Endothelial cell (in vitro differentiated cells): Measurements from ENCODE around the gene GH2. TPM values are rescaled to one million over a fixed set of nuclear protein-coding genes. Genes with fewer than 3 reads are reported as not detected.
A peak's percentile ranks its signal among the peaks of the same experiment; 100 is the strongest.
"Not testable (repeated sequence)": the region's sequence is repeated elsewhere in the genome, so short reads cannot be mapped to it uniquely, and the experiment has no call there.

Experiments
- DNase-seq: peaks from one replicate; pipeline ENCODE4 v3.0.0; 2021; ENCODE audit warnings: low spot score
- H3K27ac Mint-ChIP-seq: one replicate; pipeline ENCODE4 v1.8.0; 2021; ENCODE audit warnings: mixed read lengths, inconsistent platforms; ENCODE audit not compliant: unreplicated experiment
- H3K27me3 Mint-ChIP-seq: one replicate; pipeline ENCODE4 v1.8.0; 2021; ENCODE audit warnings: mild to moderate bottlenecking, moderate library complexity, mixed read lengths, inconsistent platforms; ENCODE audit not compliant: unreplicated experiment
- H3K36me3 Mint-ChIP-seq: one replicate; pipeline ENCODE4 v1.8.0; 2021; ENCODE audit warnings: mild to moderate bottlenecking, low read depth, mixed read lengths, inconsistent platforms; ENCODE audit not compliant: unreplicated experiment
- H3K4me1 Mint-ChIP-seq: one replicate; pipeline ENCODE4 v1.8.0; 2021; ENCODE audit warnings: mild to moderate bottlenecking, mixed read lengths, inconsistent platforms; ENCODE audit not compliant: unreplicated experiment
- H3K4me3 Mint-ChIP-seq: one replicate; pipeline ENCODE4 v1.8.0; 2021; ENCODE audit warnings: mild to moderate bottlenecking, mixed read lengths, inconsistent platforms; ENCODE audit not compliant: unreplicated experiment
- H3K9me3 Mint-ChIP-seq: one replicate; pipeline ENCODE4 v1.8.0; 2021; ENCODE audit warnings: mixed read lengths, inconsistent platforms; ENCODE audit not compliant: unreplicated experiment
- CTCF ChIP-seq: fragments of 200-600 bp; sonication (generic); IDR thresholded peaks from one replicate; pipeline ENCODE4 v1.5.0; 2021; ENCODE audit warnings: antibody characterized with exemption; ENCODE audit not compliant: unreplicated experiment
- total RNA-seq: library from RNA; stranded (reverse); fragmentation: NEBNext Ultra II Directional; extraction: Animal tissue kit (Norgen Biotek cat#: 25700); gene quantifications from one replicate; pipeline ENCODE4 v1.2.1, GENCODE V29; 2021; ENCODE audit not compliant: unreplicated experiment

Gene GH2
- total RNA-seq, 1 donor from 2014 or later, result not detected

GRCh38 chr17:63914471-63914870 is 32.7 kb upstream of the GH2 start:
- no peak for DNase-seq
- Mint-ChIP-seq H3K27ac (no peak overlapping the region), H3K36me3 (no peaks in the 10 kb centered on the region), H3K4me3 (no peak overlapping the region), H3K27me3 (peaks cover 8% of the 10 kb centered on the region), H3K9me3 (no peaks in the 10 kb centered on the region), H3K4me1 (peaks cover 6% of the 10 kb centered on the region)
- no peak for TF ChIP-seq CTCF

- peaks cover 8% of the 10 kb centered on the region for H3K27me3 Mint-ChIP-seq
- no peaks in the 10 kb centered on the region for H3K9me3 Mint-ChIP-seq
- H3K36me3 Mint-ChIP-seq, result no peaks in the 10 kb centered on the region
- no peak overlapping the region for H3K4me3 Mint-ChIP-seq
- DNase-seq, result peak; percentile 60
- H3K27ac Mint-ChIP-seq, result no peak overlapping the region
- H3K4me1 Mint-ChIP-seq, result no peaks in the 10 kb centered on the region
- peak; percentile 90 for TF ChIP-seq CTCF
Measured at GRCh38 chr17:63911657-63912100, 29.9 kb upstream of the GH2 start.

- H3K4me1 Mint-ChIP-seq, result no peaks in the 10 kb centered on the region
- peaks cover 5% of the 10 kb centered on the region for H3K27me3 Mint-ChIP-seq
Measured at GRCh38 chr17:63911041-63911635, 29.4 kb upstream of the GH2 start, which contains the start of gene CSHL1. CSHL1 (minus strand) TSS chr17:63911258; CDS start chr17:63911196, 62 bp downstream.

GRCh38 chr17:63910096-63910495 is 28.4 kb upstream of the GH2 start:
- TF ChIP-seq CTCF, result no peak
- H3K4me3 Mint-ChIP-seq, result no peak overlapping the region
- peaks cover 5% of the 10 kb centered on the region for H3K27me3 Mint-ChIP-seq
- DNase-seq, result no peak
- no peaks in the 10 kb centered on the region for H3K36me3 Mint-ChIP-seq
- H3K9me3 Mint-ChIP-seq, result no peaks in the 10 kb centered on the region
- H3K27ac Mint-ChIP-seq, result no peak overlapping the region
- no peaks in the 10 kb centered on the region for H3K4me1 Mint-ChIP-seq

More at GRCh38 chr17:63911041-63911635, 29.4 kb upstream of the GH2 start, which contains the start of gene CSHL1:
- Mint-ChIP-seq H3K36me3 (no peaks in the 10 kb centered on the region), H3K27ac (no peak within 1 kb of the TSS), H3K4me3 (peak within 1 kb of the TSS; percentile 7), H3K9me3 (no peaks in the 10 kb centered on the region)
- no peak for TF ChIP-seq CTCF
- DNase-seq, result no peak

GRCh38 chr17:63909586-63909985 is 27.8 kb upstream of the GH2 start:
- H3K4me1 Mint-ChIP-seq, H3K27ac Mint-ChIP-seq, DNase-seq, H3K27me3 Mint-ChIP-seq, H3K4me3 Mint-ChIP-seq, H3K36me3 Mint-ChIP-seq, H3K9me3 Mint-ChIP-seq: not testable (repeated sequence)
